RKO (cell line): Measurements from ENCODE around the gene TMBIM4.
"Not testable (repeated sequence)": the region's sequence is repeated elsewhere in the genome, so short reads cannot be mapped to it uniquely, and the experiment has no call there.

ENCODE experiments used
- DNase-seq: peaks from one replicate; pipeline ENCODE4 v3.0.0-alpha.2; 2016; ENCODE audit warnings: low spot score

The TMBIM4 gene

DNA sequence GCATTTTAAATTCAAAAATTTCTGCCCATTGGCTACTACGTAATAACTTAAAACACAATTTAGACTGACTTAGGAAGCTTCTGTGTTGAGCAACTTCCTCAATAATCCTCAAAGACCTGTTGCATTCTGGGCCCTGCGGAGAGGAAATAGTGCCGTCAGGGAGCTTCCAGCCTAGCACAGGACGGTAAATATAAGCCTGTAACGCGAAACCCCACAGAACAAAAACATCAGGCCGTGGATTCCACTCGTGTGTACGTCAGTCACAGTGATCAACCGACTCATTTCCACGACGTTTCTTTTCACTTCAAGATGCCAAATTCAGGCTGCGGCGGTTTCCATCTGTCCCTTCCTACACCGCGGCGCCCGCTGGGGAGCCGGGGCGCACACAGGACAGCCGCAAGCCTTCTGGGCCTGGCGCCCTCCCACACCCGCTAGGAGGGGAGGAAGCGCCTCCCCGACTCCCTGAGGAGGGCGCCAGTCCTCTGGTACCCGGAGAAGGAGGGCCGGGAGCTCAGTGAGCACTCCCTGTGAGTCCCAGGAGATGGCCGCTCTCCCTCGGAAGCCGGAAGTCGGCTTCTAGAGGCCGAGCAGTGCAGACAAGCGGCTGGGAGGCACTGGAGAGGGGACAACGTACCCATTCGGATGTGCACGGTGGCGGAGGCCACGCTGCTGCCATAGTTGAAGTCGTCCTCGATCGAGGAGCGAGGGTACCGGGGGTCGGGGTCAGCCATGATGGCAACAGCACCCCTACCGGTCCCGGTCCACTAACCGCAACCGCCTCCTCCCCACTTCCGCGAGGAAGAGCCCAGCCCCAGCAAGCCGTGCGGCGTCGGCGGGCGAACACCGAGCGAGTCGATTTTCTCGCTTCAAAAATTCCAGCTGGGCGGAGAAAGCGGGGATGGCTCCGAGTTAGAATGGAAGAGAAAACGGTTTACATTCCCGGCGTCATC lies at the start of gene TMBIM4:
TSS of gene TMBIM4 (minus strand) at position 776 of the 950 bp plus-strand sequence. CDS start at position 731, 45 bp downstream.
- peak; percentile 95 for DNase-seq

GRCh38 chr12:66217342-66217917 lies 47.6 kb upstream of the TMBIM4 start:
- DNase-seq = no peak

- not testable (repeated sequence) for DNase-seq
These were observed 43.2 kb upstream of the TMBIM4 start for GRCh38 chr12:66213011-66213410.

- DNase-seq = not testable (repeated sequence)
These were observed 41.8 kb upstream of the TMBIM4 start for GRCh38 chr12:66211573-66211972.

DNA sequence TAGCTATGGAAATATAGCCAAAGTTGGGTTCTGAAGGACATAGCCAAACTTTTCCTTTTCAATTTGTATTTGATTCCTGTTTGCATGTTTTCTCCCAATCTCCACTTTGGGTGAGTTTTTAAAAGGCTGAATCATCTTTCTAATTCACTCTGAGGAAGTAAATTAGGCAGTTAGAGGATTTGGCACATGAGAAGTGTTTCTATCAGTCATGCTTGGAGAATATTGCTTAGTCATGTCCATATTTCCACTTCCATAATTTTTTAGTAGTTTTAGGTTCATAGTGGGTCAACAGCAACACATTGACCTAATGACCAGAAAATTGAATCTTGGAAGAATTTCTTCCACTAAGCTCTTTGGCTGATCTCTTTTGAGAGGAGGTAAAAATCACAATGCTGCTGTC lies 41.0 kb upstream of the TMBIM4 start:
- peak; percentile 29 for DNase-seq

GRCh38 chr12:66206141-66206540 lies 36.3 kb upstream of the TMBIM4 start:
- DNase-seq = no peak

- no peak for DNase-seq
These were observed 34.0 kb upstream of the TMBIM4 start for GRCh38 chr12:66203820-66204219.

- no peak for DNase-seq
These were observed 30.2 kb upstream of the TMBIM4 start for GRCh38 chr12:66199831-66200509.

DNA sequence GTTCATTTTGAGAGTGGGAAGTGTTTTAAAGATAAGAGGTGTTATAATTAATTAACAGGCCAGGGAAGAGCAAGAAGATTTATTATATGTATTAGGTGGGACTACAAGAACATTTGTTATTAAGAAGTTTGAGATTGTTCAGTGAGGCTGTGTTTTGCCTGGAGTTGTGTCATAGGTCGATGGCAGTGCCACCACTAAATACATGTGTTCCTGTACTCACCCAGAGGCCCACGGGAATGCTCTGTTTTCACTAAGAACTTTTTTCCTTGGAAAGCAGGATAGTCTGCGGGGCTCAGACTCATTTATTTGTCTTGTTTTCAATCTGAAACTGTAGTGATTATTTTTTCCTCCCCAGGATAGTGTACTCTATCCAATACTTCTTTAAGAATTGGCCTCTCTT lies 29.3 kb upstream of the TMBIM4 start:
- DNase-seq = no peak

DNA sequence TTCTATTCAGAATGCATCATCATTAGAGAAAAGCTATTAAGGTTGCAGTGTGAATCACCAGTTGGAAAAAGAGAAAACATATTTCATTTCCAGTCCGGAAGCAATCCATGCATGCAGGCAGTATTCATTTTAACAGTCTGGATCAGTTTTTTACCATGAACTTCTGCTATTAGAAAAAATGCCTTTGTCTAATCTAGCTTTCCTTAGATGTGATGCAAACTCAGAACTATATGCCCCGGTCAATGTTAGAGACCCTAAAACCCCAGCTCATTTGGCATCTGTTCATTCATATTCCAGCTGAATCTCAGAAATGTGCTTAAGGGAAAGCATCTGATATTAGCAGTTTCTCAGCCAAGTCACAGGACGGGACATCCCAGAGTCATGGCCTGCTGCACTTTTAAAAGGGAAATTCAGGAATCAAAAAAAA lies 27.7 kb upstream of the TMBIM4 start:
- no peak for DNase-seq

DNA sequence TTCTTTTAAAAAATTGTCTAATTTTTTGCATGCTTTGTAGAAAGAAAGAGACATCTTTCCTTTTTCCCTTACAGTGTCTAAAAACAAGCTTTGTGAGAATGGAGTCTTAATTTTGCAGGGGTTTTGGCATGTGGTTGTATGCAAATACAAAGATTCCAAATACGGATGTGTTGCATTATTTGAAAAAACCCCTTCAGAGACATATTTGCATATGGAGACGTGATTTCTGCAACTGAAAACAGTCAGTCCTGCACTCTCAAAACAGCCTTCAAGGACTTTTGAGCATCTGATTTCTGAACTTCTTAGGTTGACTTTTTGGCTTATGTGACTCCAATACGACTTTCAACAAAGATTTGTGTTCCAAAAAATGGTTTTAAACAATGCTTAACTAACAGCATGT lies 27.0 kb upstream of the TMBIM4 start:
- no peak for DNase-seq

DNA sequence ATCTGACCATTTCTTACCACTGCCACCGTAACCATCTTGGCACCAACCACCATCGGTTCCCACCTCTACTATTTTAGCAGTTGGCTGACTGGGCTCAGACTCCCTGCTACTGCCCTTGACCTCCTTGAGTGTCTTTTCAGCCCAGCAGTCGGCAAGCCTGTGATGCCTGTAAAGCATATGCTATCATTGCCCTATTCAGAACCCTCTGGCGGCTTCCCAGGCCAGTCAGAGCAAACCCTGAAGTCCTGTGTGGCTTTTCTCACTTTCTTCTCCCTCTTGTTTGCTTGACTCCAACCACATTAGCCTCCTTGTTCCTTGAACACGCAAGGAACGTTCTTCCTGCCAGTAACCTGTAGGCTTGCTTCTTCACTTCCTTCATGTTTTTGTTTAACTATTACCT lies 25.4 kb upstream of the TMBIM4 start:
- no peak for DNase-seq

GRCh38 chr12:66194122-66194521 lies 24.3 kb upstream of the TMBIM4 start:
- no peak for DNase-seq

DNA sequence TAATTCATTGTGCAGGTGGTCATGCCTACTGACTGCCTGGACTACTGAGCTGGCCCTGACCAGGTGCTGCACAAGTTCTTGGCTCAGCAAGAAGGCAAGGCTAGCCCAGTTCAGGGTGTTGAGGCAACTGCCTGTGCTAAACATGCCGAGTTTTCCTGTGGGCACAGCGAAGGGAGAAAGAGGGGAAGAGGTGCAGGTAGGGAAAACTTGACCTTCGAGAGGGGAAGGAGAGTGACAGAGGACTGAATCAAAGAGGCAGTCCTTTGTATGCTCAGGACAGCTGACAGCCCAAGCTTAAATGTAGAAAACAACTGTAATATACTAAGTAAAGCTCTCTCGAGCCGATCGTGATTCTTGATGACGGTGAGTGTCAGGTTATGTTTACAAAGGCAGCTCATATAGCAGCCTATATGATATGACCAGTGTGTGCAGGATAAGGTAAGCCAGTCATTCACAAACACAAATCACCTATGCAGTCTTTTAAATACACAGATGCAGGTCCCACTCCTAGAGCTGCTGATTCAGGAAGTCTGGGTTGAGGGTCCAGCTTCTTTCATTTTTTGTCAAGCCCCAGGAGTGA lies 21.8 kb upstream of the TMBIM4 start:
- DNase-seq = no peak

DNA sequence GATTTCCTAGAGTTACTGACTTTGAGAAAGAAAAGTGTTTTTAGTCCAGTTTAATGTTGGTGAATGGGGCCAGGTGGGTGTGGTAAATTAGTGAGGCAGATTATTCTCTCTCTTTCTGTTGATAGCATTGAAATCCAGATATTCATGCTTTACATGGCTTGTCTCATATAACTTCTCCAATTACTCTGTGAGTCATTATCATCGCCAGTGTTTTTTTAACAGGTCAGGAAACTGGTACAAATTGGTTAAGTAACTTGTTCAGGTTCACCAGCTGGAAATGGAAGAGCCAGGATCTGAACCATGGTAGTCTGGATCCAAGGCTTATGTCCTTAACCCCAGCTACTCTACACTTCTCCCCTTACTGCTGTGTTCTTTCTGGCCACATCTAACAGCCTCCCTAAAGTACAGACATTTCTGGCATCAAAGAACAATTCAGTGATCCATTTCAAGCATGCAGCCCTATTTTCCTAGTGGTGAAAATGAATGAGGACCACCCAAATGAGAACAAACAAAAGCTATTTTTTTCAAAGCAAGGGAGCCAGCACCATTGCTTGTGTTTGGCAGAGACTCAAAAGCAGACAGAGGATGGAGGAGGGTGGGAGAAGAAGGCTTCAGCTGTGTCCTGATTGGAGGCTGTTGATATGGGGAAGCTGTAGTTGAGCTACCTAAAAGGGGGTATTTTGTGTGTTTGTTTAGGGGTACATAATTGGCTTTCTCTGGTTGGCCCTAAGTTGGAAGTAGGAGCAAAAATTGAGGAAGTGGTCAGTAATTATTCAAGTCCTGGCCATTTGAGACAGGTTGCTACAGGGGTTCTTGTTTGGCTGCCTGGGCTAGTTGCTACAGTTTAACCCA lies 20.9 kb upstream of the TMBIM4 start:
- no peak for DNase-seq

- no peak for DNase-seq
These were observed 20.1 kb upstream of the TMBIM4 start for GRCh38 chr12:66189889-66190288.

GRCh38 chr12:66189486-66189843 lies 19.7 kb upstream of the TMBIM4 start:
- no peak for DNase-seq

DNA sequence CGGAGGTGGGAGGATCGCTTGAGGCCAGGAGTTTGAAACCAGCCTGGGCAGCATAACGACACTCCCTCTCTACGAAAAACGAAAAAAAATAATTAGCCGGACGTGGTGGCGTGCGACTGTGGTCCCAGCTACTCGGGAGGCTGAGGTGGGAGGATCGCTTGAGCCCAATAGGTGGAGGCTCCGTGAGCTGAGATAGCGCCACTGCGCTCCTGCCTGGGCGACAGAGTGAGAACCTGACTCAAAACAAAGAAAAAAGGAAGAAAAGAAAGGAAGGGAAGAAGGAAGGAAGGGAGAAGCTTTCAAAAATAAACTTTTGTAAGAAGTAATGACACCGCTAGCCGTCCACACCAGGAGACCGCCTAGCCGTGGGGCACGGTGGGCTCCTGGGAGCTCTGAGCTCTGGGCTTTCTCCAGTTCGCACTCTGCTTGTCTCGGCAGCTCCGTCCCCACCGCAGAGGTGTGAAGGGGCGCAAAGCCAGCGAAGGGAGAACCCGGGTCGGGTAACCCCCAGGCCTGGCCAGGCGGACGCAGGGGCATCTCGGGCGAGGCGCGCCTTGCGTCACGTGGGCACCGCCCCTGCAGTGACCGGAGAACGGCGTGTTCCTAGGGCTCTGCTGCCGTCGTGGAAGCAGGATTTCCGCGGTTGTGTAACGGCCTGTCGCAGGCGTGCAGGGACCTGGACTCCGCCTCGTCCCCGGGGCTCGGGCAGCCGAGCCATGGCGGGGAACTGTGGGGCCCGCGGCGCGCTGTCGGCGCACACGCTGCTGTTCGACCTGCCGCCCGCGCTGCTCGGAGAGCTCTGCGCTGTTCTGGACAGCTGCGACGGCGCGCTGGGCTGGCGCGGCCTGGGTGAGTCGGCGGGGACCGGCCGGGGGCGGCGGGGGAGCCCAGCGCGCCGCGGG lies 19.0 kb upstream of the TMBIM4 start, which contains the start of gene IRAK3:
TSS of gene IRAK3 (plus strand) at position 631 of the 902 bp plus-strand sequence. CDS start at position 717, 86 bp downstream.
- no peak for DNase-seq

- DNase-seq = no peak
These were observed 18.0 kb upstream of the TMBIM4 start for GRCh38 chr12:66187821-66188220.

DNA sequence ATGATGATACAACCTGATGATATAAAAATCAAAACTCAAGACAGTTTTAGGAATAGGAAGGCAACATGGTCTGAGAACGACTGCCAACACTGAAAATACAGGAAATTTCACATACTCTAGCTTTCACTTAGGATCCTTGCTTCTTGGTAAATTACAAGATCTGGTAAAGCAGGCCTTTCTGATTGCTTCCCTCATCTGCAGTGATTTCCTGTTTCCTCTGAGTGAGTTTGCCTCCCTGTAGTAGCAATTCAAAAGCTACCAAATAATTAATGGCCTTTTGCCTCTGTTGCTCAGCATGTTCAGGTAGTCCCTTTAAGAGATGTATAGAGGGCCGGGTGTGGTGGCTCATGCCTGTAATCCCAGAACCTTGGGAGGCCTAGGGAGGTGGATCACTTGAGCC lies 17.2 kb upstream of the TMBIM4 start:
- no peak for DNase-seq
